HUDEP-2 (cell line): ENCODE data around the gene NFATC2.

ENCODE experiments used
- DNase-seq, 76 experiments: peaks; one replicate each; lab custom pipeline; 2025; ENCODE audit not compliant: unreplicated experiment in 76 of 76; lab: John Stamatoyannopoulos, UW

The NFATC2 gene

DNA sequence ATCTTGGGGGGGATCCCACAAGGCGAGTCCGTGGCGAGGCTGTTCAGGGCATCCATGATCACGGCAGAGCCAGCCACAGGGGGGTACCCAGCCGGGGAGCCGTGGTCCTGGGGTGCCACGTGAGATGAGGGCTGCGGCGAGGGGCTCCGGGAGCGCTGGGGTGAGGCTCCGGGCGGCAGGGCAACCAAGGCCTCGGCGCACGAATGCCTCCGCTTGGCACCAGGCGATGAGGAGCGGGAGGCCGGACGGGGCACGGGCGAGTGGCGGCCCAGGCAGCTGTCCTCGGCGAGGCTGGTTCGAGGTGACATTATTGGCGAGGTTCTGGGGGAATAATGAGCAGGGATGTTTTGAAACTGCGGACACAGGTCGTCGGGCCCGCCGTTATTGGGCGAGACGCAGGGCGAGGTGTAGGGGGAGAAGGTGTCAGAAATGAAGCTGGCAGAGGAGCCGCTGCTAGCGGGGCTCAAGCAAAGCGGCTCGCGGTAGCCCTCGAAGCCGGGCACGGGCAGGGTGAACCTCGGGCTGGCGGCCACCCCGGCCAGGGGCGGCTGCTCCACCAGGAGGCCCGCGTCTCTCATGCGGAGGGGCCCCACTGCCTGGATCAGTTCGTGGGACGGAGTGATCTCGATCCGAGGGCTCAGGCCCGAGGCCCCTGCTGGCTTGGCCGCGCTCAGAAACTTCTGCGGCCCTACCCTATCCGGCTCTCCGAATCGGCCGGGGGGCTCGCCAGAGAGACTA is 19.1 kb downstream of the NFATC2 start:
- no peak for DNase-seq

DNA sequence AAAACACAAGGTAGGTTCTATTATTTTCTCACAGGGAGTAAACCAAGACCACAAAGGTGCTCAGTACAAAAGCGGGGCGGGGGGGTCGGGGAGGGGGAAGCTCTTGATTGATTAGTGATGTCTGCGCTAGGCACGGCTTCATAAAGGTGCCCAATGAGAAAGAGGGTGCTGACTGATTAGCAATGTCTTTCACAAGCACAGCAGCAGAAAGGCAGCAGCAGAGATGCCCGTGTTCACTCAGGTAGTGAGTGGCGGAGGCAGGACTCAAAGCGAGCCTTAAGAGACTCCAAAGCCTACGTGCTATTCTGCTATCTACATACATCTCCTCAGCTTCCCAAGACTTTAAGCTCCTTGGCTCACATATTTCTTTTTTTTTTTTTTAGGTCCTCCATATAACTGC is 20.3 kb downstream of the NFATC2 start:
- no peak for DNase-seq

DNA sequence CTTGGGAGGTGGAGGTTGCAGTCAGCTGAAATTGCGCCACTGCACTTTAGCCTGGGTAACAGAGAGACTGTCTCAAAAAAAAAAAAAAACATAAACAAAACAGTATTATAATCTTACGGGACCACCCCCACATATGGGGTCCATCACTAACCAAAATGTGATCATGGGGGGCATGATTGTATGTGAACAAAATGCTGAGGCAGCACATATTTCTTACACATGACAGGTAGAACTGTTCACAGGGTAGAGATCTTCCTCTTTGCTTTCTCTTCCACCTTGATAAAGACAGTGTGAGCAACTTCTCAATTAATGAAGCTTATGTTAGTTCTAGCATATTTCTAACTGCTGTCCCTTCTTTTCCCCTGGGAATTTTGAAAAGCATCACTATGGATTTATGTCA is 24.7 kb downstream of the NFATC2 start:
- DNase-seq: no peak

DNA sequence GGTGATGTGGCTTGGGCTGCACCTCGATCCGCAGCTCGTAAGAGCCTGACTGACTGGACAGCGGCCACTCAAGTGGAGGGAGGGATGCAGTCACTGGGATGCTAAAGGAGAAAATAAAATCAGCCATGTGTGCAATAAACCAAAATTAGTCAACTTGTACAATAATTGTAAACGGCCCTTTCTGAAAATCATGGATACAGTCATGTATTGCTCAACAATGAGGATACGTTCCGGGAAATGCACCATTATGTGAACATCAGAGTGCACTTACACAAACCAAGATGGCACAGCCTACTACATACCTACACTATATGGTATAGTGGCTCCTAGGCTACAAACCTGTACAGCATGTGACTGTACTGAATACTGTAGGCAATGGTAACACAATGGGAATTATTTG is 25.7 kb downstream of the NFATC2 start:
- DNase-seq: no peak

DNA sequence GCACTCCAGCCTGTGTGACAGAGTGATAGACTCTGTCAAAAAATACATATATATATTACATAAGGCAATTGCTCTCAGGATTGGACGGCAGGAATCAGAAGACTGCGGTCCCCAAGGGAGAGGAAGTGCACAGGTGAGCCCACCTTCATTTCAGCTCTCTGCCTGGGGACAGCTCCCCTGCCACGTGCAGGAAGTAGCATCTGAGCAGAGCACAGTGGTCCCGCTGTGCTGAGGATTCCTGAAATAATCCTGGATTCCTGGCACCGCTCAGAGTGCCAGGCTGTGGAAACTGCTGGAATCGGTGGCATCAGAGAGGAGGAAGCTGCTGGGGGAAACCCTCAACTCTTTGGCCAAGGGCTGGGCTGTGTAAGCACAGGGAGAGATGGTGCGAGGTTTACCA is 27.7 kb downstream of the NFATC2 start:
- DNase-seq: no peak

DNA sequence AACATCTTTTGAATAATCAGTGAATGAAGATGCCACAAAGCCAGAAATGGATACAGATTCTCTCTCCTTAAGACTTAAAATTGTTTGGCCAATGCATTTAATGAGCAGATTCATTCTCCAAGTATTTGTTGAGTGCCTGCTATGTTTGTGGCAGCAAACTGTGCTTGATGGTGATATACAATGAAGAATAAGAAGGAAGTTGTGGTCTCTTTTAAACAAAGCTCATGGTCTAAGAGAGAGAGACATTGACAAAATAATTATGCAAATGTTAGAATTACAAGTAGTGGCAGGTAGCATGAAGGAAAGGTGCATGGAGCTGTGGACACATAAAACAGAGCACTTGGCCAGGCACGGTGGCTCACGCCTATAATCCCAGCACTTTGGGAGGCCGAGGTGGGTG is 28.3 kb downstream of the NFATC2 start:
- no peak for DNase-seq

DNA sequence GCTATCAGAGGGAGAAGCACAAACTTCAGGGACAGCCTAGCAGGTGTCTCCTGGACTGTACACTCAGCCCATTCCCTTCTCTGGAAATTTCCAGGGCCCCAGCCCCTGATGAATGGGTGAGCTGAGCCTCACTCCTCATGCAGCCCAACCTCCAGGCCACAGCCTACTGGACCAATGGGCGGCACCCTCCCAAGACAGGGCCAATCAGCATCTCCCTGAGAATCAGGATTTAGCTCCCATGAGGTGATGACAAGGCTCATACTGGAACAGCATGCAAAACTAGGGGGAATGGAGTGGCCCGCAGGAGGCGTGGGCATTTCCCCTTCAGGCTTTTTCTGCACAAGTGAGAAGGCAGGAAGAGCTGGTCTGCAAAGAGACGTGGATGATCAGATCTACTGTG is 29.0 kb downstream of the NFATC2 start:
- DNase-seq: peak in 1 of 76 experiments; percentile 12

DNA sequence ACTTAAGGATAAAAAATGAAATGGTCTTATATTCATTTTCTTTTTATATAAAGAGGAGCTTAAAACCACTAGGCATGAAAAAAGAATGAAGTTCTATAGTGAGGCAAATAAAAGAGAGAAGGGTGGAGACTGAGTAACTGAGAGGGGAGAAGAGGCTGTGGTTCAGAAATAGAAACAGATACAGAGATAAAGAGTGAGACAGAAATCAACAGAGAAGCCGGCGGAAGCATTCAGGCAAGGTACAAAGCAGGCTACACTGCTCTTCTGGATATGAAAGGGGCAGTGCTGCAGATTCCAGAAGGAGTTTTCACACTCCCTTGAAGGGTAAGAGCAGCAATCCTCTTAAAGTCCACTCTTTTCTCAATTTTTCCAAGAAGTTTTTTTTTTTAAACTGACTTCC is 29.9 kb downstream of the NFATC2 start:
- DNase-seq: peak in 15 of 76 experiments; percentile 17 to 43 (median 23)

DNA sequence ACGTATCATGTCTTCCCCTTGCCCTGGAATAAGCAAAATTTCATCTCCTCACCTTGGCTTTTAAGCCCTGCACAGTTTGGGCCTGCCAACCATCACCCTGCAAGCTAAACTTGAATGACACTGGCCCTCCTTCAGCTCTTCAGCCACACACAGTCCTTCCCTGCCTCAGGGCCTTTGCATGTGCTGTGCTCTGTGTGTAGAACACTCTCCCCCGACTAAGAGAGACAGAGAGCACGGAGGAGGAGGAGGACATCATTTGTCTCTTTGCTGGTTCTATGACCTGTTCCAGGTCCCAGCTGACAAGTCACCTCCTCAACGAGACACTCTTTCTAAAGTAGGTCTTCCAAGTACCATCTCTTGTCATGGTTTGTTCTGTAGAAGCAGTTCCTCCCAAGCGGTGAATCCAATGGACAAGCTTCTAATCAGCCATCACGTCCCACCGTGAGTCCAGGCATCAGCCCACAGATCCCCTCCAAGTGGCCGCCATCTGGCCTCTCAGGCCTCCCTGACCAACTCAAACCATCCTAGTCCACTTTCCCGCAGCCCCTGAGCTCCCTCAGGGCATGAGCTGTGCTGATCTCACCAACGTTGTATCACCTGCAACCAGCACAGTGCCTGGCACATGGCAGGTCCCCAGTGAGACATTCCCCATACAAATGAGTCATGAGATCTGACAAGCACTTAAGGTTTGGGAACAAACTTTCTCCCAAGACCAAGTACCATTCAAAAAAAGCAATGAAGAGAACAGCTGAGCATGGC is 30.5 kb downstream of the NFATC2 start:
- peak in 2 of 76 experiments; percentile 4 to 9 for DNase-seq

DNA sequence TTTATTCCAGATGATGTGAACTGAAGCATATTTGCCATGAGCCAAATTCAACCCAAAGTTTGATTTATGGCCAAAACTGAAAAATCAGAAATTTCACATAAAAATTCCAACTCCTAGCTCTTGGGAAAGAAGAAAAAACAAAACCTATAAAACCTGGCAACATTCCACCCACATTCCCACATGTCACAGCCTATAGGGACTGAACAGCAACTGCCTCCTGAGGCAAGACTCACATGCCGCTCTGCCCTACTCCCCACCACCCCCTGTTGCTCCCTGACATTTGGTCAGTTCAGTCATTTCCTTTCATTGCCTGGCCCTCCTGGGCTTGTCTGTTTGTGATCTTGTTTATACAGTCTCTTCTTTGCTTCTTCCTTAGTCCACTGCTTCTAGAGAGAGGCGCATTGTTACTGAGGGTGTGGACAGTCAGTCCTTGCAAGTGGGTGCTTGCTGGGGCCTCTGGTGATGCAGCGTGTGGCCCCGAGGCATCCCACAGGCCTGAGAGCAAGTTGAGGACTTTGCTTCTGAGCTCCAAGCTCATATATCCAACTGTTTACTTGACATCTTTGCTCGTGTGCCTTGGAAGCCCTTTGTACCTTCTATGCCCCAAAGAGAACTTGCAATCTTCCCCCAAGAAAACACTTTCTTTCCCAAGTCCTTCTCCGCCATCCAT is 31.4 kb downstream of the NFATC2 start:
- no peak for DNase-seq

DNA sequence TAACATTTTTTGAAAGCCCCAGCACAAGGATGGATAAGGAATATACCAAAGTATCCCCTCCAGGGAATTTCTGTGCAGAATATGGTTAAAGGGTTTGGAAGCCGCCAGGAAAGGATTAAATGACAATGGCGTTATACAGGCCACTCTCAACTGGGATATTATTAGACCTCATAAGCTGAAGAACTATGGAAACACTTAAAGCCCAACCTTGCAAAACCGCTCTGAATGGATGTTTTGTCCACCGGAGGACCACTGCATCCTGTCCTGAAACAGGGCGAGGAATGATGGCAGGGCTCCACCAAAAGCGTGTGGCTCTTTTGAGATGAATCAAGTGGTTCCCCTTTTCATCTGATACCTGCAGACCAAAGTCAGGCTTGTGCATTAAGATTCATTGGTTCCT is 32.4 kb downstream of the NFATC2 start:
- no peak for DNase-seq

DNA sequence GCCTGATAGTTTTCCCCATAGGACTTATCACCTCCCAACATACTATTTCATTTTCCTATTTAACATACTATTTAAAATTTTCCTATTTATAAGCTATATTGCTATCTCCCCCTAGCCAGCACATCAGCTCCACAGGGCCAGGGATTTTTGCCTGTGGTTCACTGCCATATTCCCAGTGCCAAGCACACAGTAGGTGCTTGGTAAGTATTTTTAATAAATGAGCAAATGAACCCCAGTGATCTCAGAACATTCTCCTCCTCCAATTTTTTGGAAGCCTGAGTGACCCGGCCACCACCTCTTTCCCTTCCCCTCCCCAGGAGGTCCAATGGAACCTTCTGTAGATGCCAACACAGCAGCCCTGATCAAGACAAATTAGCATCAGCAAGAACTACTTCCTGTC is 33.3 kb downstream of the NFATC2 start:
- no peak for DNase-seq

DNA sequence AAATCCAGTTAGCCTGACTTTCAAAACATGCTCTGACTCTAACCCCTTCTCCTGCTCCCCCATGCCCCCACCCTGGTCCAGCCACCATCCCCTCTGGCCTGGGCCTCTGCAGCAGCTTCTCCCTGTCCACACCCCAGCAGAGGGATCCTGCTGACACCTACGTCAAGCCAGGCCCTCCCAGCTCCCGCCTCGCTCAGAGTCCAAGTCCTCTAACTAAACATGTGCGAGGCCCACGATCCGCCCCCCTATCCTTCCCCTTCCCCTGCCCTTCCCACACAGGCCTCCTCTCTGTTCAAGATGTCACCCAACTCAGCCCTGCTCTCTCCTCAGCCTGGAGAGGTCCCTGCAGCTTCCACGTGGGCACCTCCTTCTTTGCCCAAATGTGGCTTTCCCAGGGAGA is 33.7 kb downstream of the NFATC2 start:
- DNase-seq: no peak

DNA sequence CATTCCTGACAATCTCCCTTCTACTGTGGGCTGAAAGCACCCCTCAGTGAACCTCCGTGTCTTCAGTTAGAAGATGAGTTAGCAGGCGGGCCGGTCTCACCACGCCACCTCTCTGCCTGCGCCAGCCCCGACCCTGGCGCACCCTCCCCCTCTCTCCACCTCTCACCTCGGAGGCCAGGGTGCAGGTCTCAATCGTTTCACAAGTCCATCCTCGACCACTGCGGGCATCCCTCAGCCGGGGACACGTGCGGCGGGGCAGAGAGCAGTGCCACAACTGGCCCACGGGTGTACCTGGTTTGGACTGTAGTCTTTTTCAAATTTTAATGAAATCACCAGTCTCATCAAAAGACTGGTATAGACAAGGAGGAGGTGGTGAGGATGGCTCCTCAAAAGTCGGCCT is 34.4 kb downstream of the NFATC2 start:
- no peak for DNase-seq

DNA sequence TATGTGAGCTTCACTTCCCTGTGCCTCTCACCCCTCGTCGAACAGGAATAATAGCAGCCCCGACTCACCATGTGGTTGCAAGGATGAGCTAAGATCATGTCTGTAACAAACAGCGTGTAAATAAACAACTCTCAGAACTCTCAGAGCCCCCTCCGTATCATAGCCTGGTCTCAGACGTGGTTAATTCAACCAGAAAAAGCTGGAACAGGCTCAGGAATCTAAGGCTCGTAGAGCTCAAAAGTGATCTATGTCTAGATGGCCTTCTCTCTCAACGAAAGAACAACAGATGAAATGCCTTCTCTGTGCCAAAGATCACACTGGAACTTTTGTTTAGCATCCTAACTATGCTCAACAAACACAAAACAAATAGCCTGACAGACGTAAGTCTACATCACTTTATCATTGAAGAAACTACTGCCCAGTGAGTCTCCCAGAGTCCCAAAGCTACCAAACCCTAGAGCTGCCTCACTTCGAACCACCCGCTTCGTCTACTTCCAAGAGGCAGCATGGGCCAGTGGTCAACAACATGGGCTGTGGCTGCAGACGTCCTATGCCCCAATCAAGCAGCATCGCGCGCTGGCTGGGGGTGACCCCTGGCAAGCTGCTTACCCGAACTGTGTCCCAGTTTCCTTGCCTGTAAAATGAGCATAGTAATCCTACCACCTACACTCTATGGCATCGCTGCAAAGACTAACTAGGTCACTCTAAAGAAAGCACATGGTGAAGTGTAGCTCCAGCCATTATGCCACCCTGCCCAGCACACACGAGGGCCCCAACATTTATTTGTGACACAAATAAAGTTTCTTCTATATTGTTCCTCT is 35.1 kb downstream of the NFATC2 start:
- no peak for DNase-seq

DNA sequence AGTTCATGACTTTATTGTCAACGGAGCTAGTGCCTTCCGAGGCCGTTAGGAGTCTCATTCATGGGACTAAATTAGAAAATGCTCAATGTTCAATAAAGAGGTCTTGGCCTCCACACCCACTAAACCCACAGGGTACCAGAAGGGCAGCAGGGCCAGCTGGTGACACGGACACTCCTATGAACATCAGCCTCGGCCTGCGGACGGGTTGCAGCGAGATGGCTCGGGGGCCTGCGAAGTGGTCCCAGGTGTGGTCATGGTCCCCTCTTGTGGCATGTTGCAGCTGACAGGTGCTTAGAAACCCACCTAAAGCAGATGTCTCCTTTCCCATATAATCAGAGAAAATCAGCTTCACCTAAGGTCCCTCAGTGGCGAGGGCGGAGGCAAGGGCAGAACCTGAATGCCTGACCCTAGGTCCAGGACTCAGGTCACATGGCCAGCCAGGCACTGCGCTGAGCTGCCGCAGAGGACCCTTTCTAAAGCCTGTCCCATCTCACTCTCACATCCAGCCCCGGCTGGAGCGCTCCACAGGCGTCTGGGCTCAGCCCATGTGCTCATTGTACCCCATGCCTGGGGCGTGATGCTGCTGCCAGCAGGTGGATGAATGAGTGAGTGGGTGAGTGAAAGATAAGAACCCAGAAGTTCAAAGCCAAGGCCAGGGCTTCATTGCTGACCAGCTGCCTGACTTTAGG is 35.8 kb downstream of the NFATC2 start:
- no peak for DNase-seq

DNA sequence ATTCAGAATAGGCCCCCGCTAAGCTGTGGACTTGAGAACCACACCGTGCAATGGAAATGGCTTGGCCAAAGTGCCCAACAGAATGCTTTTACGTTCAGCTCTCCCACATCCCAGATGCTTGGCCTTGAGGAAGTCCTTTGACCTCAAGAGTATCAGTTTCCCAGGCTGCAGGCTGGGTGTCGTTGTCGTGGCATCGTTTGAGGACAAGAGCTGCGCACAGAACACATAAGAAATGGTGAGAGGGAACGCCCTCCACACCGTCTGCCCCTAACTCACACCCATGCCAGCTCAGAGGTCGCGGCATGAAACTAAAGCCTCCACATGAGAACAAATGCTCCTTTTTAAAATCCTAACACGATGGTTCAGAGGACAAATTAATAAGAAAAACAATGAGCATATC is 37.0 kb downstream of the NFATC2 start:
- DNase-seq: no peak

DNA sequence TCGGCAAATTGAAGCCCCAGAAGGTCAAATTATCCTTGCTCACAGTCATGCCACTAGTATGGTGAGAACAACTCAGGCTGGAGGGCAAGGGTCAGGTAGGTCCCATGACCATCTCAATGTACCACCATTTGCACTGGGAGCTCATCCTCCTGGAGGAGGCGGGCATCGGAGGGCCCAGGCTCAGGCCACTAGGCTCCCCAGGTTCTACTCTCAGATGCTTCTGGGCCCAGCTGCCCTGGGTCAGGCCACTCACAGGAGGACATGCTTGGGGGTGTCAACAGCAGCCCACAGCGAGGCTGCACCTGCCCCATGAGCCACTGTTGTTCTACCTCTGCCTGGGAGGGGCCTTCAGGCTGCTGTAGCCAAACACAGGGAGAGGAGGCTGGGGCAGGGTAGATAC is 39.1 kb downstream of the NFATC2 start:
- no peak for DNase-seq

DNA sequence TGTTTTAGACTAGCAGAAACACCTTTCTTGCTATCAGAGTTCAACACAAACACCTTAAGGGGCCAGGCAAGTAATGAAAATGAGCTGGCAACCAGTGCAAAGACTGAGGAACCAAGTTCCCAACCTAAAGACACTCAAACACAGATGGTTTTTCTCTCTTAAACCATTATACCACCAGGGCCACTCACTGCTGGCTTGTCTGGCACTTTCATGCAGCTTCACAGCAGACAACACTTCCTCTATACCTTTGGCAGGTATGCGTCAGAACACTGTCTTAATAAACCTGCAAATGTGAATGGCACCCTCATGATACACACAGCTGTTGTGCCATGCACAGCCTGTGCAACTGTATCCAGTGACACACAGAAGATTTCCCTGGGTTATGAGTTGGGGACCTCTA is 41.6 kb downstream of the NFATC2 start:
- no peak for DNase-seq

DNA sequence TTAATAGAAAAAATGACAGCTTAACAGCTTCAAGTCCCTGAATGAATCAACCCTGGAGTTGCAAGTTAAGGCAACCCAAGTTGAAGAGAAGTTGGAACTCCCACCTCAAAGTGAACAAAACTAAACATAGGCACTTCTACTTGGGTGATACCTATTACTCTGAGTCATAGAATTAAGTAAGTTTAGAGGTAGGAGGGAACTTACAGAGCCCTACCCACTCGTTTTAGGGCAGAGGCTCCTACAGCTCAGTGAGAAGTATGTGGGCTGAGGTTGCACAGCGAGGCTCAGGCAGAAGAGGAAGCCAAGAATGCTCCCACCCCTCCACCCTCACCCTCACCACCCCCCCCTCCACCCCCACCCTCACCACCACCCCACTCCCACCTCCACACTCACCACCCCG is 42.2 kb downstream of the NFATC2 start:
- DNase-seq: peak in 10 of 76 experiments; percentile 7 to 51 (median 22)
